Mesendoderm (in vitro differentiated cells): ENCODE data around the gene TANC1.

Source experiments
- DNase-seq: peaks from one replicate; pipeline ENCODE4 v3.0.0; 2013
- H2AK5ac ChIP-seq: 2 replicates; pipeline ENCODE4 v1.6.1; 2013; ENCODE audit warnings: low read length, inconsistent platforms
- H2BK120ac ChIP-seq: 2 replicates; pipeline ENCODE4 v1.6.1; 2013; ENCODE audit warnings: low read depth, mild to moderate bottlenecking, low read length, moderate library complexity, mixed read lengths
- H2BK15ac ChIP-seq: replicated peaks from 2 replicates; pipeline ENCODE4 v1.6.1; 2013; ENCODE audit warnings: low read depth, mild to moderate bottlenecking, moderate library complexity
- H2BK5ac ChIP-seq: 2 replicates; pipeline ENCODE4 v1.6.1; 2013; ENCODE audit warnings: low read length, inconsistent platforms
- H3K18ac ChIP-seq: 2 replicates; pipeline ENCODE4 v1.6.1; 2013; ENCODE audit warnings: mild to moderate bottlenecking, low read length, mixed read lengths
- H3K23ac ChIP-seq: one replicate; pipeline ENCODE4 v1.6.1; 2013; ENCODE audit warnings: low read length
- H3K27ac ChIP-seq: 2 replicates; pipeline ENCODE4 v1.5.1; 2013; ENCODE audit warnings: low read depth, mild to moderate bottlenecking, inconsistent platforms, low read length, moderate library complexity
- H3K27me3 ChIP-seq: 2 replicates; pipeline ENCODE4 v1.6.1; 2013; ENCODE audit warnings: low read length, control low read depth, mild to moderate bottlenecking, inconsistent platforms; ENCODE audit not compliant: insufficient read depth, poor library complexity
- H3K36me3 ChIP-seq: 2 replicates; pipeline ENCODE4 v1.6.1; 2013; ENCODE audit warnings: low read length, inconsistent platforms; ENCODE audit not compliant: control insufficient read depth, insufficient read depth
- H3K4ac ChIP-seq: one replicate; pipeline ENCODE4 v1.6.1; 2013; ENCODE audit warnings: low read depth, mild to moderate bottlenecking, low read length, moderate library complexity
- H3K4me1 ChIP-seq: 2 replicates; pipeline ENCODE4 v1.6.1; 2013; ENCODE audit warnings: low read depth, low read length, inconsistent platforms; ENCODE audit not compliant: control insufficient read depth
- H3K4me2 ChIP-seq: 2 replicates; pipeline ENCODE4 v1.6.1; 2013; ENCODE audit warnings: low read length
- H3K4me3 ChIP-seq: 2 replicates; pipeline ENCODE4 v1.5.1; 2013; ENCODE audit warnings: mild to moderate bottlenecking, low read length
- H3K56ac ChIP-seq: one replicate; pipeline ENCODE4 v1.6.1; 2013; ENCODE audit warnings: low read length
- H3K79me1 ChIP-seq: 2 replicates; pipeline ENCODE4 v1.6.1; 2013; ENCODE audit warnings: low read length, inconsistent platforms
- H3K79me2 ChIP-seq: 2 replicates; pipeline ENCODE4 v1.6.1; 2013; ENCODE audit warnings: mild to moderate bottlenecking, low read length; ENCODE audit not compliant: control insufficient read depth, insufficient read depth
- H3K9ac ChIP-seq: 2 replicates; pipeline ENCODE4 v1.6.1; 2013; ENCODE audit warnings: low read length, inconsistent platforms
- H4K5ac ChIP-seq: one replicate; pipeline ENCODE4 v1.6.1; 2013; ENCODE audit warnings: low read length
- H4K8ac ChIP-seq: one replicate; pipeline ENCODE4 v1.6.1; 2013; ENCODE audit warnings: low read depth, mild to moderate bottlenecking, control low read depth, low read length, moderate library complexity
- WGBS: extraction: QIAGEN DNeasy Blood & Tissue Kit; methylation state at CpG from one replicate; pipeline ENCODE4 v1.1.7; 2013; ENCODE audit warnings: low lambda C conversion rate, missing lambda C conversion rate; ENCODE audit not compliant: insufficient coverage; ENCODE audit errors: extremely low coverage; 5-methylcytosine and 5-hydroxymethylcytosine counted together

Gene TANC1

GRCh38 chr2:159168707-159169106, 200.3 kb downstream of the TANC1 start:
- WGBS, result no CpG with 5 or more reads among the region's 1 CpG
- H3K27me3 ChIP-seq, result no peaks in the 10 kb centered on the region
- H3K56ac ChIP-seq, result no peak overlapping the region
- no peak overlapping the region for H3K4ac ChIP-seq
- H3K23ac ChIP-seq, result no peak overlapping the region
- H3K79me1 ChIP-seq, result no peaks in the 10 kb centered on the region
- no peak overlapping the region for H2AK5ac ChIP-seq
- H3K9ac ChIP-seq, result no peak overlapping the region
- no peak overlapping the region for H3K27ac ChIP-seq
- H3K4me1 ChIP-seq, result no peaks in the 10 kb centered on the region
- H2BK5ac ChIP-seq, result no peak overlapping the region
- no peak overlapping the region for H3K18ac ChIP-seq
- peak; percentile 30 for DNase-seq
- no peak overlapping the region for H2BK15ac ChIP-seq
- no peak overlapping the region for H3K4me2 ChIP-seq
- H2BK120ac ChIP-seq, result no peak overlapping the region
- H4K8ac ChIP-seq, result no peak overlapping the region
- no peaks in the 10 kb centered on the region for H3K36me3 ChIP-seq
- H3K79me2 ChIP-seq, result no peaks in the 10 kb centered on the region
- no peak overlapping the region for H3K4me3 ChIP-seq
- H4K5ac ChIP-seq, result no peak overlapping the region

DNA sequence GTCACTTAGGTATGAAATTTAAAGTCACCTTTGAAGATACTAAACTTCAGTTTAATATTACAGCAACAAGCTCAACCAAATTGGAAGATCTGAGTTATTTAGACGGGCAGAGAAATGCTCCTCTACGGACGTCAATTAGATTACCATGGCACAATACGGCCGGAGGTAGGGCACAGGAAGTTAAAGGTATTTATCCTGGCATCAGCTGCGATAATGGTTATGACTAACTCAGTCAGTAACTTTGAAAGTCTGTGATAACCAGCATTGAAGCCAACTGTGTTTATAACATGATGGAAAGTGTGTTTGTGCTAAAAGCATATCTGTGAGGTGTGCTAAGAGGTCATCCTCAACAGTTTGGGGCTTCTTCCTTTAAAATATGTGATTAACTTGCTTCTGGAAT, 200.7 kb downstream of the TANC1 start:
- no peaks in the 10 kb centered on the region for H3K79me2 ChIP-seq
- no peaks in the 10 kb centered on the region for H3K4me1 ChIP-seq
- H3K27ac ChIP-seq, result no peak overlapping the region
- H3K4me3 ChIP-seq, result no peak overlapping the region
- no peak overlapping the region for H4K5ac ChIP-seq
- H3K4ac ChIP-seq, result no peak overlapping the region
- H3K56ac ChIP-seq, result no peak overlapping the region
- no peak overlapping the region for H3K9ac ChIP-seq
- H3K36me3 ChIP-seq, result no peaks in the 10 kb centered on the region
- H4K8ac ChIP-seq, result no peak overlapping the region
- H2BK120ac ChIP-seq, result no peak overlapping the region
- no peak overlapping the region for H2BK5ac ChIP-seq
- H3K23ac ChIP-seq, result no peak overlapping the region
- H3K27me3 ChIP-seq, result no peaks in the 10 kb centered on the region
- no peaks in the 10 kb centered on the region for H3K79me1 ChIP-seq
- H3K18ac ChIP-seq, result no peak overlapping the region
- no peak overlapping the region for H2AK5ac ChIP-seq
- no peak overlapping the region for H3K4me2 ChIP-seq
- DNase-seq, result no peak
- H2BK15ac ChIP-seq, result no peak overlapping the region
- no CpG with 5 or more reads among the region's 6 CpGs for WGBS

GRCh38 chr2:159172403-159172802, 204.0 kb downstream of the TANC1 start:
- no peak overlapping the region for H3K4me2 ChIP-seq
- no peak overlapping the region for H3K4ac ChIP-seq
- H3K56ac ChIP-seq, result no peak overlapping the region
- H4K5ac ChIP-seq, result peak overlapping the region; percentile 56
- H3K79me2 ChIP-seq, result no peaks in the 10 kb centered on the region
- H3K4me3 ChIP-seq, result no peak overlapping the region
- no peak overlapping the region for H4K8ac ChIP-seq
- no peaks in the 10 kb centered on the region for H3K36me3 ChIP-seq
- no peak overlapping the region for H3K9ac ChIP-seq
- no peak overlapping the region for H3K27ac ChIP-seq
- no peak for DNase-seq
- H2AK5ac ChIP-seq, result no peak overlapping the region
- H3K23ac ChIP-seq, result no peak overlapping the region
- H3K79me1 ChIP-seq, result no peaks in the 10 kb centered on the region
- no peaks in the 10 kb centered on the region for H3K27me3 ChIP-seq
- H2BK15ac ChIP-seq, result no peak overlapping the region
- no peak overlapping the region for H2BK5ac ChIP-seq
- H3K18ac ChIP-seq, result no peak overlapping the region
- H2BK120ac ChIP-seq, result no peak overlapping the region
- H3K4me1 ChIP-seq, result no peaks in the 10 kb centered on the region
- no CpG with 5 or more reads among the region's 3 CpGs for WGBS

- H2AK5ac ChIP-seq, result no peak overlapping the region
Measured at GRCh38 chr2:159174759-159175158, 206.3 kb downstream of the TANC1 start.

DNA sequence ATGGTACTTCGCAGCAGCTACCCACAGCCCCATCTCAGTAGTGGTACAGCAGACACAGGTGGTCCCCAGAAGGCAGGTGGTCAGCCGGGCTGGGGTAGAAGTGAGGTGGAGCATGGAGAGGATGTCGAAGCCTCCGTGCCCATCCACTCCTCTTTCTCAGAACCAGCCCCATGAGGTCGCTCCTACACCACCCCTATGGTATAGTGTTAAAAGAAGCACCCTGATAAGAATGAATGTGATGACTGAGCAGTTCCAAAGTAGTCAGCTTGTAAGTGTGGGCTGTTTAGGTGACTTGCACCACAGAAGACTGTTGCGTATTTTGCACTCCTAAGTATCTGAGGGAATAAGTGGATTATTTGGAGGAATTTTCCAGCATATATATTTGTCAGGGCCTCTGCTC, 206.7 kb downstream of the TANC1 start:
- Histone ChIP-seq H2BK5ac (no peak overlapping the region), H3K36me3 (no peaks in the 10 kb centered on the region), H4K5ac (no peak overlapping the region), H3K9ac (no peak overlapping the region), H3K4me3 (no peak overlapping the region), H3K79me2 (no peaks in the 10 kb centered on the region), H3K27me3 (no peaks in the 10 kb centered on the region), H3K4me1 (no peaks in the 10 kb centered on the region), H3K23ac (no peak overlapping the region), H3K4me2 (no peak overlapping the region), H3K27ac (no peak overlapping the region), H3K18ac (no peak overlapping the region), H4K8ac (no peak overlapping the region), H2AK5ac (no peak overlapping the region), H2BK120ac (no peak overlapping the region), H3K79me1 (no peaks in the 10 kb centered on the region), H2BK15ac (no peak overlapping the region), H3K56ac (no peak overlapping the region), H3K4ac (no peak overlapping the region)
- DNase-seq, result no peak
- no CpG with 5 or more reads among the region's 6 CpGs for WGBS

More at GRCh38 chr2:159174759-159175158, 206.3 kb downstream of the TANC1 start:
- no peaks in the 10 kb centered on the region for H3K79me2 ChIP-seq
- H3K4me3 ChIP-seq, result no peak overlapping the region
- no peak overlapping the region for H2BK5ac ChIP-seq
- no peak overlapping the region for H4K5ac ChIP-seq
- H2BK15ac ChIP-seq, result no peak overlapping the region
- no peaks in the 10 kb centered on the region for H3K36me3 ChIP-seq
- H3K27me3 ChIP-seq, result no peaks in the 10 kb centered on the region
- H3K79me1 ChIP-seq, result no peaks in the 10 kb centered on the region
- H3K9ac ChIP-seq, result no peak overlapping the region
- no peak overlapping the region for H3K27ac ChIP-seq
- no peak overlapping the region for H3K4ac ChIP-seq
- H3K23ac ChIP-seq, result no peak overlapping the region
- H3K18ac ChIP-seq, result no peak overlapping the region
- no CpG with 5 or more reads among the region's 9 CpGs for WGBS
- H2BK120ac ChIP-seq, result no peak overlapping the region
- no peaks in the 10 kb centered on the region for H3K4me1 ChIP-seq
- H3K4me2 ChIP-seq, result no peak overlapping the region
- H4K8ac ChIP-seq, result no peak overlapping the region
- H3K56ac ChIP-seq, result no peak overlapping the region
- no peak for DNase-seq

- no peak overlapping the region for H4K8ac ChIP-seq
- H3K9ac ChIP-seq, result no peak overlapping the region
- no peak overlapping the region for H4K5ac ChIP-seq
- no peak overlapping the region for H2AK5ac ChIP-seq
- H3K23ac ChIP-seq, result no peak overlapping the region
- no peaks in the 10 kb centered on the region for H3K4me1 ChIP-seq
- H3K27me3 ChIP-seq, result no peaks in the 10 kb centered on the region
- no peak overlapping the region for H3K18ac ChIP-seq
- no peak overlapping the region for H3K27ac ChIP-seq
- H3K4ac ChIP-seq, result no peak overlapping the region
- H3K4me3 ChIP-seq, result no peak overlapping the region
- H3K4me2 ChIP-seq, result no peak overlapping the region
- H3K79me1 ChIP-seq, result no peaks in the 10 kb centered on the region
- no peak overlapping the region for H2BK5ac ChIP-seq
- H2BK120ac ChIP-seq, result no peak overlapping the region
- H2BK15ac ChIP-seq, result no peak overlapping the region
- WGBS, result no CpG with 5 or more reads among the region's 3 CpGs
- no peaks in the 10 kb centered on the region for H3K79me2 ChIP-seq
- no peak for DNase-seq
- H3K36me3 ChIP-seq, result no peaks in the 10 kb centered on the region
- no peak overlapping the region for H3K56ac ChIP-seq
Measured at GRCh38 chr2:159175927-159176326, 207.5 kb downstream of the TANC1 start.
